Keratinocyte (primary cell): ENCODE measurements around the gene GALNT14. TPM values are rescaled to one million over a fixed set of nuclear protein-coding genes. Genes with fewer than 3 reads are reported as not detected.

ENCODE experiments used
- DNase-seq: peaks from one replicate; pipeline ENCODE4 v3.0.0-alpha.2; 2011; ENCODE audit warnings: low read depth, missing footprints, low spot score
- FAIRE-seq: peaks from 2 replicates; lab custom pipeline; 2011; peaks lifted over from hg19 to GRCh38; lab: Jason Lieb, UNC
- H2AFZ ChIP-seq: 2 replicates; pipeline ENCODE4 v1.6.0; 2012; ENCODE audit warnings: low read length, control low read depth, inconsistent platforms; ENCODE audit not compliant: control insufficient read depth
- H3K27ac ChIP-seq: 2 replicates; pipeline ENCODE4 v1.5.1; 2011; ENCODE audit warnings: low read length; ENCODE audit not compliant: control insufficient read depth, insufficient read depth
- H3K27me3 ChIP-seq: 3 replicates; pipeline ENCODE4 v1.6.0; 2011; ENCODE audit warnings: low read length; ENCODE audit not compliant: control insufficient read depth, insufficient read depth; ENCODE audit errors: extremely low read depth
- H3K36me3 ChIP-seq, 2 experiments: 2 replicates in 1 of 2; 3 replicates in 1 of 2; pipeline ENCODE4 v1.5.1; 2011; ENCODE audit warnings: low read length in 2 of 2, mild to moderate bottlenecking in 1 of 2; ENCODE audit not compliant: control insufficient read depth in 2 of 2, insufficient read depth in 2 of 2; ENCODE audit errors: extremely low read depth in 1 of 2
- H3K4me1 ChIP-seq: 3 replicates; pipeline ENCODE4 v1.5.1; 2011; ENCODE audit warnings: low read length; ENCODE audit not compliant: control insufficient read depth, insufficient read depth; ENCODE audit errors: extremely low read depth
- H3K4me2 ChIP-seq: 3 replicates; pipeline ENCODE4 v1.6.0; 2011; ENCODE audit warnings: low read depth, low read length; ENCODE audit not compliant: control insufficient read depth, insufficient read depth; ENCODE audit errors: extremely low read depth
- H3K4me3 ChIP-seq, 3 experiments: fragments of 200-600 bp in 1 of 3; sonication (generic) in 1 of 3; 2 replicates in 2 of 3; 3 replicates in 1 of 3; pipeline ENCODE4 v1.5.1; 2011 to 2016; ENCODE audit warnings: low read length in 3 of 3, mild to moderate bottlenecking in 3 of 3, control low read depth in 2 of 3, inconsistent platforms in 1 of 3, low read depth in 1 of 3, mixed read lengths in 1 of 3, mixed run types in 1 of 3, moderate library complexity in 1 of 3; ENCODE audit not compliant: control insufficient read depth in 2 of 3, insufficient read depth in 2 of 3; ENCODE audit errors: extremely low read depth in 1 of 3
- H3K79me2 ChIP-seq: 2 replicates; pipeline ENCODE4 v1.6.0; 2012; ENCODE audit warnings: low read length; ENCODE audit not compliant: control insufficient read depth, insufficient read depth
- H3K9ac ChIP-seq: 3 replicates; pipeline ENCODE4 v1.6.0; 2011; ENCODE audit warnings: low read length; ENCODE audit not compliant: control insufficient read depth, insufficient read depth; ENCODE audit errors: extremely low read depth
- H3K9me1 ChIP-seq: 3 replicates; pipeline ENCODE4 v1.6.0; 2011; ENCODE audit warnings: low read length; ENCODE audit not compliant: control insufficient read depth, insufficient read depth; ENCODE audit errors: extremely low read depth
- H3K9me3 ChIP-seq: 2 replicates; pipeline ENCODE4 v1.5.1; 2012; ENCODE audit warnings: low read depth, low read length; ENCODE audit not compliant: control insufficient read depth
- H4K20me1 ChIP-seq: 3 replicates; pipeline ENCODE4 v1.6.0; 2011; ENCODE audit warnings: low read length; ENCODE audit not compliant: control insufficient read depth, insufficient read depth; ENCODE audit errors: extremely low read depth
- CTCF ChIP-seq, 3 experiments: IDR thresholded peaks in 1 of 3; conservative IDR thresholded peaks in 1 of 3; optimal IDR thresholded peaks in 1 of 3; 2 replicates in 2 of 3; 3 replicates in 1 of 3; pipeline versions ENCODE3 to v1.5.1; 2011; ENCODE audit warnings: low read length in 3 of 3, mild to moderate bottlenecking in 3 of 3, moderate library complexity in 2 of 3, control low read depth in 1 of 3, inconsistent platforms in 1 of 3; ENCODE audit not compliant: insufficient read depth in 2 of 3; ENCODE audit errors: extremely low read depth in 1 of 3
- EZH2 ChIP-seq: IDR thresholded peaks from one replicate; pipeline ENCODE4 v1.6.1; 2012; ENCODE audit warnings: inconsistent platforms, mild to moderate bottlenecking, low read length, moderate library complexity
- dilution Hi-C: fragments of 300-500 bp; cut with MboI; formaldehyde crosslinking; loops from one replicate; pipeline ENCODE4 v1.7.0; 2020; ENCODE audit warnings: low sequenced_read_pairs; ENCODE audit not compliant: extremely low pct_ligation_motif_present
- polyA plus RNA-seq, 5 experiments: library from polyadenylated mRNA; depleted of rRNA in 3 of 5; stranded (reverse) in 3 of 5; stranded (forward) in 1 of 5; unstranded in 1 of 5; fragments of >200 nt; gene quantifications; 1 replicate in 1 of 5; 2 replicates in 3 of 5; 3 replicates in 1 of 5; pipeline versions ENCODE4 v1.2.1 to v1.2.3, GENCODE V29; 2011 to 2012; ENCODE audit warnings: missing spikeins in 2 of 5, low read depth in 1 of 5, low replicate concordance in 1 of 5

The GALNT14 gene
- polyA plus RNA-seq, 1 donor (not counting 4 experiments of a cell fraction or from before 2014, with no cell fraction given) = 27.4 TPM

DNA sequence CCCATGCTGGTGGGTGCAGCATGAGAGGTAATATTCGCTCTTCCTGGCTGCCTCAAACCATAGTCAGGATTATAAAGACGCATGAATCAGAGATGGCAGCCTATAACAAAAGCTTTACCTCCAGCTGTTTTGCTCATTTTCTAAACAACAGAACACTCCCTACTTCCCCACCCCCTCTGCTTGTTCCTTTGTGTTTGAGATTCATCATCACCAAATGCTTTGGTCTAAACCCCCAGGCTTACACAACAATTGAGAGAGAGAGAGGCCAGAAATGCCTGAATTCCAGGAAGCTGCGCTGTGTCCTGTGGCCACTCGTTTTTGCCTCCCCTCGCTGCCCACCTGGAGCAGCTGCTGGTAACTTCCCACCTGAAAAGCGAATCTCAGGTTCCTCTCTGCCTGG, 252.2 kb downstream of the GALNT14 start:
- dilution Hi-C loops = no loop called here
- TF ChIP-seq CTCF (optimal IDR thresholded peaks at IDR 0.05 in 1 of 3, IDR thresholded peaks at IDR 0.05 in 1 of 3, conservative IDR thresholded peaks at IDR 0.05 in 1 of 3; ENCODE audit: extremely low read depth in 1 of 3, insufficient read depth in 2 of 3, low read length in 3 of 3) (no peak), EZH2 (no peak)
- no peaks in the 10 kb centered on the region for H3K79me2 ChIP-seq
- H3K36me3 ChIP-seq = no peaks in the 10 kb centered on the region
- peak overlapping the region; percentile 3 for H2AFZ ChIP-seq
- H3K9ac ChIP-seq = no peak overlapping the region
- no peaks in the 10 kb centered on the region for H3K27me3 ChIP-seq
- H3K4me1 ChIP-seq = peaks cover 10% of the 10 kb centered on the region
- H3K4me2 ChIP-seq = no peak overlapping the region
- no peaks in the 10 kb centered on the region for H3K9me3 ChIP-seq
- no peak overlapping the region for H3K27ac ChIP-seq
- H4K20me1 ChIP-seq = no peaks in the 10 kb centered on the region
- H3K9me1 ChIP-seq = no peaks in the 10 kb centered on the region
- peak; percentile 89 for FAIRE-seq
- no peak for DNase-seq
- H3K4me3 ChIP-seq = no peak overlapping the region

DNA sequence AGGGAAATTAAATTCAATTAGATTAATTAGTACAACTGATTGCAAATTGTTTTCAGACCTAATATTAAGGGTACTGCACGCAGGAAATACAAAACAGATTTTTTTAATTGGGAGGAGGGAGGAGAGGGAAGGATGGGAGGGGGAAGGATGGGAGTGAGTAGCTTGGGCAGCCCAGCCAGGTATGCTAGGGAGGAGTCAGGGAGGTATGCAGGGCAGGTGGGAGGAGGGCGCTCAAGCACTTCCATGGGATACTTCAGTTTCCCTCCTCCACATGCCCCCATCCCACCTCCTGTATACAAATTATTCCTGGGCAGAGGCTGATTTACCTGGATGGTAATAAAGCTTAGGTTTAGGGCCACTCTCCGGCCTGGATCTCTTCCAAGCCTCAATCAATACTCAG, 254.4 kb downstream of the GALNT14 start:
- TF ChIP-seq EZH2 (no peak), CTCF (optimal IDR thresholded peaks at IDR 0.05 in 1 of 3, IDR thresholded peaks at IDR 0.05 in 1 of 3, conservative IDR thresholded peaks at IDR 0.05 in 1 of 3; ENCODE audit: extremely low read depth in 1 of 3, insufficient read depth in 2 of 3, low read length in 3 of 3) (no peak)
- peaks cover 10% of the 10 kb centered on the region for H3K4me1 ChIP-seq
- dilution Hi-C loops = no loop called here
- H3K27ac ChIP-seq = no peak overlapping the region
- H3K9me3 ChIP-seq = no peaks in the 10 kb centered on the region
- H3K36me3 ChIP-seq = no peaks in the 10 kb centered on the region
- no peaks in the 10 kb centered on the region for H3K79me2 ChIP-seq
- no peak overlapping the region for H3K4me3 ChIP-seq
- no peaks in the 10 kb centered on the region for H3K27me3 ChIP-seq
- H3K9ac ChIP-seq = no peak overlapping the region
- H2AFZ ChIP-seq = no peak overlapping the region
- H4K20me1 ChIP-seq = no peaks in the 10 kb centered on the region
- no peaks in the 10 kb centered on the region for H3K9me1 ChIP-seq
- H3K4me2 ChIP-seq = no peak overlapping the region
- DNase-seq (no peak), FAIRE-seq (no peak)
